ENCODE data around the gene EEF2KMT.

DNA sequence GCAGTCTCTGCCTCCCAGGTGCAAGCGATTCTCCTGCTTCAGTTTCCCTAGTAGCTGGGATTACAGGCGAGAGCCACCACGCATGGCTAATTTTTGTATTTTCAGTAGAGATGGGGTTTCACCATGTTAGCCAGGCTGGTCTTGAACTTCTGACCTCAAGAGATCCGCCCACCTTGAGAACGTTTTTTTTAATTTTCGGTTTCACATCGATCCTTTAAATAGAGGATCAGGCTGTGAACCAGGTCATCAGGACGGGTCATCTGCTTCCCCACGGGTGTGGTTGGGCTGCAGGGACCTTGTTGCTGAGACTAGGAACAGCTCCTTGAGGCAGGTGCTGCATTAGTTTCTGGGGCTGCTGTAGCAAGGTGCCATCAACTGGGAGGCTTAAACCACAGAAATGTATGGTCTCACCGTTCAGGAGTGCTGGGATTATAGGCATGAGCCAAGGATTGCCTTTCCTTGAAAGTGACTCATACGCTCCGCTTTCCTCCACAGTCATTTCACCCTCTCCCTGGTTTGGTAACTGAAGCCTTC is 55.9 kb downstream of the EEF2KMT start:
- TF ChIP-seq, protein P1, sequence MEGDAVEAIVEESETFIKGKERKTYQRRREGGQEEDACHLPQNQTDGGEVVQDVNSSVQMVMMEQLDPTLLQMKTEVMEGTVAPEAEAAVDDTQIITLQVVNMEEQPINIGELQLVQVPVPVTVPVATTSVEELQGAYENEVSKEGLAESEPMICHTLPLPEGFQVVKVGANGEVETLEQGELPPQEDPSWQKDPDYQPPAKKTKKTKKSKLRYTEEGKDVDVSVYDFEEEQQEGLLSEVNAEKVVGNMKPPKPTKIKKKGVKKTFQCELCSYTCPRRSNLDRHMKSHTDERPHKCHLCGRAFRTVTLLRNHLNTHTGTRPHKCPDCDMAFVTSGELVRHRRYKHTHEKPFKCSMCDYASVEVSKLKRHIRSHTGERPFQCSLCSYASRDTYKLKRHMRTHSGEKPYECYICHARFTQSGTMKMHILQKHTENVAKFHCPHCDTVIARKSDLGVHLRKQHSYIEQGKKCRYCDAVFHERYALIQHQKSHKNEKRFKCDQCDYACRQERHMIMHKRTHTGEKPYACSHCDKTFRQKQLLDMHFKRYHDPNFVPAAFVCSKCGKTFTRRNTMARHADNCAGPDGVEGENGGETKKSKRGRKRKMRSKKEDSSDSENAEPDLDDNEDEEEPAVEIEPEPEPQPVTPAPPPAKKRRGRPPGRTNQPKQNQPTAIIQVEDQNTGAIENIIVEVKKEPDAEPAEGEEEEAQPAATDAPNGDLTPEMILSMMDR (IDR thresholded peaks at IDR 0.05; ENCODE audit: low read length): no peak
- no peak for TF ChIP-seq EZH2 (IDR thresholded peaks at IDR 0.05; ENCODE audit: borderline replicate concordance, low read length)

All from OCI-LY1 (cell line).